Fibroblast of peridontal ligament (primary cell): ENCODE measurements around the gene FAM131B.
"Not testable (repeated sequence)": the region's sequence is repeated elsewhere in the genome, so short reads cannot be mapped to it uniquely, and the experiment has no call there.

Experiments
- DNase-seq: peaks from one replicate; pipeline ENCODE4 v3.0.0-alpha.2; 2010; ENCODE audit errors: extremely low read depth

FAM131B gene

DNA sequence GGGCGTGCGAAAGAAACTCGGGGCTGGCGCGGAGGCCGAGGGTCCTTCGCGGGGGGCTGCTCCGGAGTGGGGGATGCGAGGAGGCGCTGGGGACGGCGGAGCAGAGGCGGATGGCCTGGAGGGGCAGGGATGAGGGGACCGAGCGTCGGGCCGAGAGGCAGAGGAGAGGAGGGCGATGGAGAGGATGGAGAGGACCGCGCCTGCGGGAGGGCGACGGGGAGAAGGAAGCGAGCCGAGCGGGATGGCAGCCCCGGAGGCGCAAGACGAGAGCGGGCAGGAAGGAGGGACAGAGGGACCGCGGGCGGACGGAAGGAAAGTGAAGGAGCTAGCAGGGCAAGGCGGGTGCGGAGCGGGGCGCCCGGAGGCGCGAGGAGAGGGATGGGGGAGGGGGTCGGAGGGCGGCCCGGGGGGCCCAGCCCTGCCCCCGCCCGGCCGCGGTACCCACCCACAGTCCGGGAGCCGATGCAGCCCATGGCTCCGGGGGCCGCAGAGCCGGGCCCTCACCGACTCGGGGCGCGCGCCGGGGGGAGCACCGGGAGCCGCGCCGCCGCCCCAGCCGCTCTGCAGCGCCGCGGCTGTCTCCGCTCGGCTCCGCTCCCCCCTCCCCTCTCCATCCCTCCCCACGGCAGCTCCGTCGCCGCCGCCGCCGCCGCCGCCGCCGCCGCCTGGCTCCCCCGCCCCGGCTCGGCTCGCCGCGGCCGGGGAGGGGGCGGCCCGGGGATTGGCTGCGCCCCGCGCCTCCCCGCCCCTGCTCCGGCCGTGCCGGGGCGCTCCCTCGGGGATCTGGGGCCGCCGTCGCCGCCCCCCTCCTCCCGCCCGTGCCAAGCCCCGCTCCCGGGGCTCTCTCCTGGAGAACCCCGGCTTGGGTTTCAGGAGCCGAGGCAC, at the start of gene FAM131B:
Gene FAM131B, minus strand, starts transcription at position 583 of the 885 bp plus-strand sequence. Its CDS starts 110 bp downstream, at position 473.
- DNase-seq = no peak

GRCh38 chr7:143411976-143412708, 49.6 kb upstream of the FAM131B start:
- no peak for DNase-seq

DNA sequence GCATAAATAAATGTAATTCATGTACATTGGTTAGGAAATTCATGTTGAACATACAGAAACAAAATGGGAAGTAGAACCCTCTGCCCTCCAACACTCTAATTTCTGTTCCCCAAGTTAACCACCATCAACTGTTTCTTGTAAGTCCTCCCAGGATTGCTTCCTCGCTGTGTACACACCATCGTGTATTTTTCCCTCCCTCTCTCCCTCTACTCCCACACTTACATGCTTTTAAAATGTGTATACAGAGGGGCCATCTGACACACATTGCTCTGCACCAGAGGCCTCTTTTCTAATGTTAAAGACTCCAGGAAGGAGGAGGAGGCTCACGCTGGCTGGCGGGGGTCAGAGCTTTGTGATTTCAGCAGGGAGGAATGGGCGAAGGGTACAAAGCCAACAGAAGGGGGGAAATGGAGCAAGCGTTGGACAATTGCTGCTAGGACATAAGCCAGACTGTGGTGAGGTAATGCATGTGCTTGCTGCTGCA, 48.0 kb upstream of the FAM131B start:
- peak; percentile 70 for DNase-seq

DNA sequence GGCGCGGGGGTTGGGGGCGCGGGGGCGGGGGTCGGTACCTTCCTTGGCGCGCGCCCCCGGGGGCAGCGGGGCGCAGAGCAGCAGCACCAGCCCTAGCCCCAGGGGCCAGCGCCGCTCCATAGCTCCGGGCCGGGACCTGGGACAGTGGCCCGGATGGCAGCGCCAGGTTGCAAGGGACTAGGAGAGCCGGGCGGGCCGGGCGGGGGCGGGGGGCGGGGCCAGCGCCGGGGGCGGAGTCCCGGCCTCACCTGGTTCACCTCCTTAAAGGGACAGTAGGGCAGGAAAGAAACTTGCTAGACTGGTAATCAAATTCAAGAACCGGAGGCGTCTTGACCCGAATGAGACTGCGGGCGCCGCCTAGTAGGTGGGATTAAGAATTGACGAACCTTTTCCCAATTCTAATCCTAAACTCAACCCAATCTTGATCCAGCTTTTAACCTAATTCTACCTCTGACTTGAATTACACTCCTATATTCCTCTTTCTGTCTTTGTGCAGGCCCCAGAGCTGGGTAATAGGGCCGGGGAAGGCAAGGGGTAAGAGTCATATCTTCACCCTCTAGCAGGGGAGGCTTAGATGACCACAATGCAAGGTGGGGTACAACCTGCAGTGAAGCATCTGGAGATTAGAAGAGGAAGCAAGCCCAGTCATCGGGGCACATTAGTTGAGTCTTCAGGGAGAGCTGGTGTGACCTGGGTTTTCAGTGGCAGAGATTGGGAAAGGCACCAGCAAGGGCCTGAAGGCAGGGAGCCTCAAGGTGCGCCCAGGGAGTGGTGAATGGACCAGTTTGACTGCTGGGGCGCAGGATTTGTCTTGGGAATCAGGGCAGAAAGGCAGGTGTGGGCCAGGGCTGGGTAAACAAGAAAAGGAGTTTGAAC, 46.4 kb upstream of the FAM131B start, which contains the start of gene EPHA1:
Gene EPHA1, minus strand, starts transcription at position 171 of the 876 bp plus-strand sequence. Its CDS starts 51 bp downstream, at position 120.
- DNase-seq = no peak

DNA sequence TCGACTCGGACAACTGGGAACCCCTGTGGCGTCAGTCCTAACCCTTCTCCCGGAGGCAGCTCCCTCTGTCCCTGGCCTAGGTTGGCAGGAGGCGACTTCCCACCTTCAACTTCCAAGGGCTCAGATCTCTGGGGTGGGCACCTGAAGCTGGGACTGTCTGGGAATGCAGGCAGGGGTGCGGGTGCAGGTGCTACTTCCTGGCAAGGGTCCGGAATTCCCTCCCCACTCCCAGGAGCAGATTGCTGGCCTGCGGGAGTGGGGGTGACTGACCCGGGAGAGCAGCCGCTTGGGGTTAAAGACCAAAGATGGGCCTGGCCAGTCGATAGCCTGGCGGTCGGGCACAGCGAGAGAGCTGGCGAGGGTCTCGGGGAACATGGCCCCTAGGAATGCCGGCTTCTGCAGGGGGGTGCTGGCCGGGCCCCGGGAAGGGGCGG, 45.8 kb upstream of the FAM131B start:
- no peak for DNase-seq

GRCh38 chr7:143407287-143408251, 45.1 kb upstream of the FAM131B start:
- DNase-seq = no peak

- DNase-seq = no peak
Observed at GRCh38 chr7:143406002-143406357, 43.5 kb upstream of the FAM131B start.

DNA sequence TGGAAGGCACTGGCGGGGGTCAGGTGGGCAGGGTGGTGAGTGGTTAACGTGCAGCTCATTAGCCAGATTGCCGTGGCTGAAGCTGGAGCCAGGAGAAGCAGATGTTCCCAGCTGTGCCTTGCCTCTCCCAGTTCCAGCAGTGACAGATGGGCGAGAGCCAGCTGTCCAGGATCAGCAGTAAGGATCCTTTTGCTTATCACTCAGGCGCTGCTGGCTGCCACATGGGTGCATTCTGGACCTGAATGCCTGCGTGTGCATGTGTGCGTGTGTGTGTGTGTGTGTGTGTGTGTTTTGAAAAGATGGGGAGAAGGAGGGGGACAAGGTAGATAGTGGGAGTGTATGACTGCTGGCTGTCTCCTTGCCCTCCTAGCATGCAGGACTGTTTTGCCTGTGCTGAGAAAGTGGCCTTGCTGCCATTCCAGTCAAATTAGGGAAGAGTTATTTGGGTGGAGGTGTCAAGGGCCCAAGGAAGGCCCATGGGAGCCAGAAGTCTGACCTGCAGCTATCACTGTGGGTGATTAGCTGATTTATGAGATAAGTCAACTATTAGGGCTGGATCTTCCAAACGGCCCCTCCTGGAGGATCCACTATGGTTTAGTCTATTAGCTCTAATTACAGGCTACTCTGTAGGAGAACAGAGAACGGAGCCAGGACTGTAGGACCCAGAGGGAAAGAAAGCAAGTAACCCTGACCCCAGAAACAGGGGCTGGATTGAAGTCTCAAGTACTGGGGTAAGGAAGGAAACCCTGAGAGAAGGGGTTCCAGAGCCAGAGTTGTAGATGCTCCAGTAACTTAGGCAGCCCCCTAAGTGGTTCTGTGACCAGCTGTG, 42.9 kb upstream of the FAM131B start:
- no peak for DNase-seq

GRCh38 chr7:143402233-143402632, 39.7 kb upstream of the FAM131B start:
- DNase-seq = not testable (repeated sequence)

DNA sequence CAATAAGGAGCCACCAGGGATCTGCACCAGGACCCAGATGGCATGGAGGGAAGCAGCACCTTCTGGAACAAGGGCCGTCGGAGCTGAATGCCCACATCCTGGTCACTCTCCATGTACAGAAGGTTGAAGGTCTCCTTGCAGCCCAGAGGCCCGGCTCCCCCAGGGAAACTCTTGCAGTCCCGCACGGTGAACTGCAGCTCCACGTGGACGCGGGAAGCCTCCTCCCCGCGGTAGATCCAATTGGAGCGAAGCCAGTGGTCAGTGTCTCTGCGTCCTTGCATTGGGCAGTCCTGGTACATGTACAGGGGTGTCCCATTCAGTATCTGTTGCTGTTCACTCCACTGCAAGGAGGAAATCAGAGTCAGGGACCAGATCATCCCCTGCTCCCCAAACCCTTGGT, 38.8 kb upstream of the FAM131B start:
- DNase-seq = no peak

- no peak for DNase-seq
Observed at GRCh38 chr7:143399642-143400041, 37.1 kb upstream of the FAM131B start.

GRCh38 chr7:143399151-143399550, 36.6 kb upstream of the FAM131B start:
- no peak for DNase-seq

GRCh38 chr7:143398616-143399015, 36.1 kb upstream of the FAM131B start:
- DNase-seq = no peak

- DNase-seq = no peak
Observed at GRCh38 chr7:143397710-143398530, 35.4 kb upstream of the FAM131B start.

GRCh38 chr7:143396625-143397556, 34.4 kb upstream of the FAM131B start:
- no peak for DNase-seq

GRCh38 chr7:143396182-143396581, 33.7 kb upstream of the FAM131B start:
- DNase-seq = no peak
